Left ventricle myocardium superior (tissue), 1 donor: Measurements from ENCODE around the gene ADAD2. TPM values are rescaled to one million over a fixed set of nuclear protein-coding genes. Genes with fewer than 3 reads are reported as not detected.

Experiments used
- ATAC-seq: fragments of 200-7000 bp; cut with Tn5 transposase; one replicate; pipeline ENCODE4 v1.9.1; 2020; ENCODE audit warnings: mild to moderate bottlenecking, moderate library complexity
- DNase-seq: peaks from one replicate; pipeline ENCODE4 v3.0.0-alpha.2; 2020
- intact Hi-C: fragments of 100-400 bp; cut with micrococcal nuclease; formaldehyde crosslinking; loops from one replicate; pipeline ENCODE4 v1.11.0; 2022
- total RNA-seq: library from RNA; stranded (reverse); fragmentation: NEBNext Ultra II Directional; extraction: Animal tissue kit (Norgen Biotek cat#: 25700); gene quantifications from one replicate; pipeline ENCODE4 v1.2.1, GENCODE V29; 2021
- donor health status: DM: no; HTN: yes; CAD: no; lungs with severe emphysema.

ADAD2 gene
- total RNA-seq, 1 donor from 2014 or later = not detected

DNA sequence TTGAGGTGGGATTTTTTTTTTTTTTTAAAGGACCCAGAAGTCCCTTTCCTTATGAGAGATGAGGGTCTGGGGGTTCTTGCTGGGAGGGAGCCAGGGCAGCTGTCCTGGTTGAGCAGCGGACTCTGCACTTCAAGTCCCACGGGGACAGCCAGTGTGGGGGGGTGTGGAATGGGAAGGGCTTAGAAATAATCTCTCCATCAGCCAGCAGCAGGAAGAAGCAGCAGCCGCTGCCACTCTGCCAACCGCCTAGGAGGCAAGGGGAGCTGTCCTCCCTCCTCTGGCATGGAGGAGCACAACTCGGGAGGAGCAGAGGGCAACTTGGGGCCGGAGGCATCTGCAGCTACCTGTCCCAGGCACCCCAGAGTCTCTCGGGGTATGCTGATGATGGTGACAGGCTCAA lies 49.0 kb downstream of the ADAD2 start, which contains the start of gene KCNG4:
TSS of gene KCNG4 (minus strand) at position 104 of the 400 bp plus-strand sequence. CDS start 2,527 bp downstream, outside the sequence.
- intact Hi-C loops = no loop called here
- DNase-seq (no peak), ATAC-seq (no peak)

- ATAC-seq = no peak
- DNase-seq = no peak
- intact Hi-C loops = no loop called here
Measured at GRCh38 chr16:84240455-84240854, 49.5 kb downstream of the ADAD2 start.

GRCh38 chr16:84241778-84242177 lies 50.8 kb downstream of the ADAD2 start:
- DNase-seq (no peak), ATAC-seq (no peak)

GRCh38 chr16:84242839-84243238 lies 51.9 kb downstream of the ADAD2 start:
- DNase-seq (no peak), ATAC-seq (no peak)
- intact Hi-C loops = no loop called here

More at GRCh38 chr16:84241778-84242177, 50.8 kb downstream of the ADAD2 start:
- intact Hi-C loops = no loop called here

DNA sequence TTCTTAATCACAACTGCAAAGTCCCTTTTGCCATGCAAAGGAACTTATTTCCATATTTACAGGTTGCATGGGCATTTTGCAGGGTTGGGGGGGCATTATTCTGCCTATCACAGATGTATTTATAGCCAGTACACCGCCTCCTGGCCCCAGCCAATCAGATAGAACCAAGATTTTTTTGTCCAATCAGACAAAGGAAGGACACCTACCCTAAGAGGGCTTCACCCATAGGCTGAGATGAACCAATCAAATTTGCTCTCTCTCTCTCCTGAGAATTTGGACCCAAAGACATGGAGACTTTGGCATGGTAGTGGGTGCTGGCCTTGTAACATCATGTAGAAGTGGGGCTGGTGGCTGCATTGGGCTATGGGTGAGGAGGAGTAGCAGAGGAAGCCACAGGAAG lies 52.8 kb downstream of the ADAD2 start:
- ATAC-seq = no peak
- no peak for DNase-seq
- intact Hi-C loops = no loop called here

DNA sequence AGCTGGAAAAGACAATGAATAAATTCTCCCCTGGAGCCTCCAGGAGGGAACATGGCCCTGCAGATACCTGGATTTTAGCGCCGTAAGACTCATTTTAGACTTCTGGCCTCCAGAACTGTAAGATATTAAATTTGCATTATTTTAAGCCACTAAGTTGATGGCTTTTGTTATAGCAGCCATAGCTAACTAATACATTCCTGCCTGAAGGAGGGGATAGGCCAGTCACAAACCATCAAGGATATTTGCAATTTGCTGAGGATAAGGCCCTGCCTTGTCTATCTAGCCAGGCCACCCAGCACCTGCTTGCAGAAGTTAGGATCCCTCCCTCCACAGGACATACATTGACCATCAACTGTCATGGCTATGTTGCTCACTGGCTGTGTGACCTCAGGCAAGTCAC lies 53.8 kb downstream of the ADAD2 start:
- intact Hi-C loops = no loop called here
- DNase-seq = no peak
- no peak for ATAC-seq

DNA sequence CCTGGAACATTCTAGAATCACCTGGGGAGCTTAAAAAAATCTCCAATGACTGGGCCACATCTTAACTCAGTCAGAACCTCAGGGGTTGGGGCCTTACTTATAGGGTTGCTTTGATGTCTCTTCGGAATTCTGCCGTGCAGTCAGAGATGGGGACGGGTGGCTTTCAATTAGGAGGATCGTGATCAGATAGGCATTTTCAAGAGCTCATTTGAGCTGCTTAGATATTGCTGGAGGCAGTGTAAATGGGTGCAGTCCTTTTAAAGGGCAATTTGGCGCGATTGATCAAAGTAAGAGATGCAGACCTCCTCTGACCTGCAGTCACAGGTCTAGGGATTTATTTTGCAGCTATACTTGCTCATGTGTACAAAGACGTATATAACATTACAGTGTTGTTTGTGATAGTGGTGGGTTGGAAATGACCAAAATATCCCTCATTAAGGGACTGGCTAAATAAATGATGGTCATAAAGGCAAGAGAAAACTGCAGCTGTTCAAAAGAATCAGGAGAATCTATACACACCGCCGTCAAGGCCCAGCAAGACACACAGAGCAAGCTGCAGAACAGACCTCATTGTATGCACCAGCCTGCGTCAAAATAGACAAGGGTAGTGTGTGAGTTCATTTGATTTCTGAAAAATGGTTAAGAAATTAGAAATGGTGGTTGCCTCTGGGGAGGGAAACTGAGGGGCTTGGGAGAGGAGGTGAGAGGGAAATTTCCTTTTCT lies 55.2 kb downstream of the ADAD2 start:
- no peak for DNase-seq
- intact Hi-C loops = no loop called here
- no peak for ATAC-seq

DNA sequence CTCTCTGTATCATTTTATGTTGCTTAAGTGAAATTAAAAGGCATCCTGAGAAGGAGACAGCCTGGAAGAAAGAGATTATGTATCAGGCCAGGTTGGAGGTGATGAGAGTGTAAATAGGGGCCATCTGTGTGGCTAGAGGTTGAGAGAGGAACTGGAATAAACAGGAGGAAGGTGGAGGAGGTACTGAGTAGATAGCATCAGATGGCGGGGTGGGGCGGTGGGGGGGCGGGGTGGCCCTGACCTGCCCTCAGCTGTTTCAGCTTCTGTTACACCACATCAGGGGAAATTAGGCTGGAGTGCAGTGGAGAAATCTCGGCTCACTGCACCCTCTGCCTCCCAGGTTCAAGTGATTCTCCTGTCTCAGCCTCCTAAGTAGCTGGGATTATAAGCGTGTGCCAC lies 55.7 kb downstream of the ADAD2 start:
- no peak for DNase-seq
- intact Hi-C loops = no loop called here
- ATAC-seq = no peak

Other genes starting within 250 kb of the ADAD2 start
- gene OSGIN1, start 237.9 kb upstream of the ADAD2 start, total RNA-seq = 4.7 TPM
- 0.84 TPM for gene NECAB2, start 222.9 kb upstream of the ADAD2 start, total RNA-seq
- gene SLC38A8, start 148.4 kb upstream of the ADAD2 start, total RNA-seq = 2.0 TPM
- gene MBTPS1, start 74.2 kb upstream of the ADAD2 start, total RNA-seq = 80.8 TPM
- gene HSDL1, start 46.0 kb upstream of the ADAD2 start, total RNA-seq = 23.2 TPM
- gene DNAAF1, start 45.8 kb upstream of the ADAD2 start, total RNA-seq = not detected
- gene TAF1C, start 4.1 kb upstream of the ADAD2 start, total RNA-seq = 31.0 TPM
- not detected for gene KCNG4, start 48.9 kb downstream of the ADAD2 start, total RNA-seq
- 2.0 TPM for gene WFDC1, start 103.7 kb downstream of the ADAD2 start, total RNA-seq
- not detected for gene ATP2C2, start 177.4 kb downstream of the ADAD2 start, total RNA-seq